GM19463 (cell line): Measurements from ENCODE around the gene NDUFAF8.

Source experiments
- ATAC-seq: cut with Tn5 transposase; IDR thresholded peaks from one replicate; pipeline ENCODE4 v1.9.1; 2021; ENCODE audit warnings: mild to moderate bottlenecking, moderate library complexity; ENCODE audit not compliant: unreplicated experiment

Gene NDUFAF8

GRCh38 chr17:81250286-81251093 is 11.4 kb downstream of the NDUFAF8 start:
- no peak for ATAC-seq

- ATAC-seq = no peak
These were observed 12.1 kb downstream of the NDUFAF8 start for GRCh38 chr17:81251094-81251708.

GRCh38 chr17:81251709-81252301 is 12.7 kb downstream of the NDUFAF8 start:
- no peak for ATAC-seq

- ATAC-seq = no peak
These were observed 13.3 kb downstream of the NDUFAF8 start for GRCh38 chr17:81252326-81252986.

GRCh38 chr17:81252987-81253329 is 13.8 kb downstream of the NDUFAF8 start:
- no peak for ATAC-seq

GRCh38 chr17:81253358-81254131 is 14.4 kb downstream of the NDUFAF8 start:
- ATAC-seq = no peak

- no peak for ATAC-seq
These were observed 16.0 kb downstream of the NDUFAF8 start for GRCh38 chr17:81254955-81255717.

- ATAC-seq = no peak
These were observed 17.5 kb downstream of the NDUFAF8 start for GRCh38 chr17:81256616-81257015.

- no peak for ATAC-seq
These were observed 18.4 kb downstream of the NDUFAF8 start for GRCh38 chr17:81257533-81257932.

- no peak for ATAC-seq
These were observed 19.2 kb downstream of the NDUFAF8 start for GRCh38 chr17:81258292-81258691.

- ATAC-seq = no peak
These were observed 20.0 kb downstream of the NDUFAF8 start for GRCh38 chr17:81259058-81259605.

- no peak for ATAC-seq
These were observed 21.1 kb downstream of the NDUFAF8 start for GRCh38 chr17:81260171-81260570.

- ATAC-seq = no peak
These were observed 21.5 kb downstream of the NDUFAF8 start for GRCh38 chr17:81260641-81261040.

GRCh38 chr17:81261096-81261495 is 22.0 kb downstream of the NDUFAF8 start:
- no peak for ATAC-seq

- ATAC-seq = no peak
These were observed 22.6 kb downstream of the NDUFAF8 start for GRCh38 chr17:81261582-81262336.

- ATAC-seq = no peak
These were observed 24.5 kb downstream of the NDUFAF8 start for GRCh38 chr17:81263371-81264181.

GRCh38 chr17:81264640-81265039 is 25.5 kb downstream of the NDUFAF8 start:
- no peak for ATAC-seq

GRCh38 chr17:81265576-81265975 is 26.5 kb downstream of the NDUFAF8 start:
- no peak for ATAC-seq
